Measurements from ENCODE around the gene POLR3B.
"Not testable (repeated sequence)": the region's sequence is repeated elsewhere in the genome, so short reads cannot be mapped to it uniquely, and the experiment has no call there.

POLR3B gene

GRCh38 chr12:106357549-106358395 lies at the start of gene POLR3B:
Gene POLR3B (plus strand): TSS chr12:106357748. CDS start chr12:106357880, 132 bp downstream.
- Mint-ChIP-seq H3K9me3 (no peaks in the 10 kb centered on the region), H3K4me1 (peaks cover 16% of the 10 kb centered on the region), H3K4me3 (peak within 1 kb of the TSS; percentile 85), H3K36me3 (peaks cover 16% of the 10 kb centered on the region), H3K27ac (peak within 1 kb of the TSS; percentile 92)
- ATAC-seq (peak; percentile 97), DNase-seq (ENCODE audit: low spot score in 2 of 2) (peak; percentile 94 to 98)

- H3K4me1 Mint-ChIP-seq: peaks cover 44% of the 10 kb centered on the region
- no peaks in the 10 kb centered on the region for H3K9me3 Mint-ChIP-seq
- no peak for ATAC-seq
- H3K36me3 Mint-ChIP-seq: peaks cover 15% of the 10 kb centered on the region
- DNase-seq (ENCODE audit: low spot score in 2 of 2): no peak
- no peak overlapping the region for H3K4me3 Mint-ChIP-seq
- H3K27ac Mint-ChIP-seq: peak overlapping the region; percentile 29
These were observed 49.4 kb upstream of the POLR3B start for GRCh38 chr12:106308121-106308520.

- Mint-ChIP-seq H3K27ac (peak overlapping the region; percentile 29), H3K36me3 (peaks cover 11% of the 10 kb centered on the region), H3K4me1 (peaks cover 44% of the 10 kb centered on the region), H3K4me3 (no peak overlapping the region), H3K9me3 (no peaks in the 10 kb centered on the region)
- no peak for ATAC-seq
- DNase-seq (ENCODE audit: low spot score in 2 of 2): no peak
These were observed 48.9 kb upstream of the POLR3B start for GRCh38 chr12:106308611-106309010.

- no peak overlapping the region for H3K4me3 Mint-ChIP-seq
- peaks cover 31% of the 10 kb centered on the region for H3K4me1 Mint-ChIP-seq
- H3K9me3 Mint-ChIP-seq: no peaks in the 10 kb centered on the region
- H3K27ac Mint-ChIP-seq: peak overlapping the region; percentile 23
- ATAC-seq (no peak), DNase-seq (ENCODE audit: low spot score in 2 of 2) (no peak)
- peaks cover 24% of the 10 kb centered on the region for H3K36me3 Mint-ChIP-seq
These were observed 47.7 kb upstream of the POLR3B start for GRCh38 chr12:106309671-106310505.

- Mint-ChIP-seq H3K4me3 (no peak overlapping the region), H3K4me1 (peaks cover 23% of the 10 kb centered on the region), H3K36me3 (peaks cover 32% of the 10 kb centered on the region), H3K9me3 (no peaks in the 10 kb centered on the region), H3K27ac (peak overlapping the region; percentile 23)
- DNase-seq (ENCODE audit: low spot score in 2 of 2) (no peak), ATAC-seq (no peak)
These were observed 46.9 kb upstream of the POLR3B start for GRCh38 chr12:106310687-106311086.

GRCh38 chr12:106311139-106311538 lies 46.4 kb upstream of the POLR3B start:
- H3K36me3 Mint-ChIP-seq: peaks cover 37% of the 10 kb centered on the region
- no peak overlapping the region for H3K4me3 Mint-ChIP-seq
- H3K9me3 Mint-ChIP-seq: no peaks in the 10 kb centered on the region
- DNase-seq (ENCODE audit: low spot score in 2 of 2) (no peak), ATAC-seq (no peak)
- peaks cover 21% of the 10 kb centered on the region for H3K4me1 Mint-ChIP-seq
- no peak overlapping the region for H3K27ac Mint-ChIP-seq

- not testable (repeated sequence) for ATAC-seq; DNase-seq (ENCODE audit: low spot score in 2 of 2); H3K9me3 Mint-ChIP-seq; H3K27ac Mint-ChIP-seq; H3K4me3 Mint-ChIP-seq
- Mint-ChIP-seq H3K4me1 (peaks cover 18% of the 10 kb centered on the region), H3K36me3 (peaks cover 58% of the 10 kb centered on the region)
These were observed 44.1 kb upstream of the POLR3B start for GRCh38 chr12:106313413-106313812.

- Mint-ChIP-seq H3K27ac (no peak overlapping the region), H3K36me3 (peaks cover 80% of the 10 kb centered on the region), H3K4me1 (no peaks in the 10 kb centered on the region), H3K4me3 (no peak overlapping the region), H3K9me3 (no peaks in the 10 kb centered on the region)
- no peak for ATAC-seq
- DNase-seq (ENCODE audit: low spot score in 2 of 2): no peak
These were observed 42.0 kb upstream of the POLR3B start for GRCh38 chr12:106315523-106315922.

- Mint-ChIP-seq H3K36me3 (peaks cover 92% of the 10 kb centered on the region), H3K4me1 (no peaks in the 10 kb centered on the region), H3K4me3 (no peak overlapping the region), H3K9me3 (no peaks in the 10 kb centered on the region), H3K27ac (no peak overlapping the region)
- ATAC-seq: no peak
- no peak for DNase-seq (ENCODE audit: low spot score in 2 of 2)
These were observed 40.0 kb upstream of the POLR3B start for GRCh38 chr12:106317406-106318082.

GRCh38 chr12:106321139-106321850 lies 36.3 kb upstream of the POLR3B start:
- ATAC-seq: no peak
- Mint-ChIP-seq H3K27ac (no peak overlapping the region), H3K36me3 (peaks cover 96% of the 10 kb centered on the region), H3K9me3 (no peaks in the 10 kb centered on the region), H3K4me1 (peaks cover 6% of the 10 kb centered on the region), H3K4me3 (no peak overlapping the region)
- DNase-seq (ENCODE audit: low spot score in 2 of 2): no peak

- ATAC-seq (no peak), DNase-seq (ENCODE audit: low spot score in 2 of 2) (no peak)
- H3K27ac Mint-ChIP-seq: no peak overlapping the region
- no peak overlapping the region for H3K4me3 Mint-ChIP-seq
- peaks cover 6% of the 10 kb centered on the region for H3K4me1 Mint-ChIP-seq
- H3K36me3 Mint-ChIP-seq: peaks cover 85% of the 10 kb centered on the region
- no peaks in the 10 kb centered on the region for H3K9me3 Mint-ChIP-seq
These were observed 34.0 kb upstream of the POLR3B start for GRCh38 chr12:106323537-106323936.

- no peak for ATAC-seq
- H3K4me1 Mint-ChIP-seq: peaks cover 6% of the 10 kb centered on the region
- peaks cover 55% of the 10 kb centered on the region for H3K36me3 Mint-ChIP-seq
These were observed 30.2 kb upstream of the POLR3B start for GRCh38 chr12:106327309-106327869.

GRCh38 chr12:106328735-106329134 lies 28.8 kb upstream of the POLR3B start:
- Mint-ChIP-seq H3K27ac (peak overlapping the region; percentile 66), H3K9me3 (no peaks in the 10 kb centered on the region), H3K36me3 (peaks cover 41% of the 10 kb centered on the region), H3K4me1 (peaks cover 9% of the 10 kb centered on the region), H3K4me3 (no peak overlapping the region)
- DNase-seq (ENCODE audit: low spot score in 2 of 2): no peak
- ATAC-seq: no peak

More at GRCh38 chr12:106327309-106327869, 30.2 kb upstream of the POLR3B start:
- DNase-seq (ENCODE audit: low spot score in 2 of 2): no peak
- no peak overlapping the region for H3K4me3 Mint-ChIP-seq
- no peak overlapping the region for H3K27ac Mint-ChIP-seq
- H3K9me3 Mint-ChIP-seq: no peaks in the 10 kb centered on the region

GRCh38 chr12:106329231-106329982 lies 28.1 kb upstream of the POLR3B start:
- Mint-ChIP-seq H3K27ac (no peak overlapping the region), H3K4me3 (no peak overlapping the region), H3K36me3 (peaks cover 34% of the 10 kb centered on the region), H3K4me1 (peaks cover 13% of the 10 kb centered on the region), H3K9me3 (no peaks in the 10 kb centered on the region)
- ATAC-seq: no peak
- DNase-seq (ENCODE audit: low spot score in 2 of 2): no peak
